Calu3 (cell line): ENCODE data around the gene TBC1D1. TPM values are rescaled to one million over a fixed set of nuclear protein-coding genes. Genes with fewer than 3 reads are reported as not detected.

Experiments used
- BruUV-seq: library from RNA; stranded (reverse); fragments of 400-500 nt; replicated peaks from 2 replicates; lab custom pipeline; 2021; lab: Mats Ljungman, UMichigan
- CTCF ChIA-PET: fragments of 300-600 bp; sonication (Branson Sonifier 250); formaldehyde crosslinking; loops from one replicate; lab custom pipeline; 2022; ENCODE audit warnings: antibody characterized with exemption; lab: Charles Lee
- DNase-seq: peaks from one replicate; pipeline ENCODE4 v3.0.0; 2022
- H3K27ac Mint-ChIP-seq: one replicate; pipeline ENCODE4 v1.8.0; 2022; ENCODE audit warnings: mixed read lengths; ENCODE audit not compliant: unreplicated experiment
- H3K27me3 Mint-ChIP-seq: one replicate; pipeline ENCODE4 v1.8.0; 2022; ENCODE audit warnings: mixed read lengths; ENCODE audit not compliant: unreplicated experiment
- H3K36me3 Mint-ChIP-seq: one replicate; pipeline ENCODE4 v1.8.0; 2022; ENCODE audit warnings: mild to moderate bottlenecking, moderate library complexity, mixed read lengths; ENCODE audit not compliant: insufficient read depth, unreplicated experiment
- H3K4me1 Mint-ChIP-seq: one replicate; pipeline ENCODE4 v1.8.0; 2022; ENCODE audit warnings: mild to moderate bottlenecking, low read depth, mixed read lengths; ENCODE audit not compliant: unreplicated experiment
- H3K4me3 Mint-ChIP-seq: one replicate; pipeline ENCODE4 v1.8.0; 2022; ENCODE audit warnings: mild to moderate bottlenecking, low read depth, moderate library complexity, mixed read lengths; ENCODE audit not compliant: unreplicated experiment
- H3K9me3 Mint-ChIP-seq: one replicate; pipeline ENCODE4 v1.8.0; 2022; ENCODE audit warnings: low read depth, mixed read lengths; ENCODE audit not compliant: unreplicated experiment
- intact Hi-C: fragments of 100-400 bp; cut with micrococcal nuclease; formaldehyde crosslinking; loops from one replicate; pipeline ENCODE4 v1.10.0; 2022; ENCODE audit not compliant: unreplicated experiment
- total RNA-seq: library from RNA; stranded (reverse); gene quantifications from 2 replicates; pipeline ENCODE4 v1.2.3, GENCODE V29; 2022
- TF ChIP-seq, protein P1 (sequence below): fragments of 200-600 bp; IDR thresholded peaks from one replicate; pipeline ENCODE4 v1.8.0; 2022; ENCODE audit warnings: antibody characterized with exemption; ENCODE audit not compliant: unreplicated experiment

The TBC1D1 gene
- total RNA-seq, 1 experiment from 2014 or later: 39.8 TPM

DNA sequence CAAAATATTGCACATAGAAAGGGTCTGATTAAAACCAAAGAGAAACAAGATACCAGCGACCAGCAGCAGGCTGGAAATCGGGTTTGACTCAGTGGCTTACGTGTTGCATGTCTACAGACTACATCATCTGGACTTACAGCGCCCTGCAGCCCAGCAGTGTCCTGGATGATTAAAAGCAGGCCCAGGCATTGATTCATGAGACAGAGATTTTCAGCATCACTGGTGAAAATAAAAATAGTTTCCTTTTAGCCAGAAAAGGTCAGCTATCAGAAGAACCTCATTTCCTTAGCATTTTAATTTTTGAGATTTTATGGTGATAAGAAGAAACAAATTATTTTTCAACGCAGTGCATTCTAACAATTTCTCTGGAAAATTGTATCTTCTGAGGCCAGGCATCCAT lies 259.9 kb downstream of the TBC1D1 start:
- CTCF ChIA-PET: no interaction called here
- TF ChIP-seq, protein P1, sequence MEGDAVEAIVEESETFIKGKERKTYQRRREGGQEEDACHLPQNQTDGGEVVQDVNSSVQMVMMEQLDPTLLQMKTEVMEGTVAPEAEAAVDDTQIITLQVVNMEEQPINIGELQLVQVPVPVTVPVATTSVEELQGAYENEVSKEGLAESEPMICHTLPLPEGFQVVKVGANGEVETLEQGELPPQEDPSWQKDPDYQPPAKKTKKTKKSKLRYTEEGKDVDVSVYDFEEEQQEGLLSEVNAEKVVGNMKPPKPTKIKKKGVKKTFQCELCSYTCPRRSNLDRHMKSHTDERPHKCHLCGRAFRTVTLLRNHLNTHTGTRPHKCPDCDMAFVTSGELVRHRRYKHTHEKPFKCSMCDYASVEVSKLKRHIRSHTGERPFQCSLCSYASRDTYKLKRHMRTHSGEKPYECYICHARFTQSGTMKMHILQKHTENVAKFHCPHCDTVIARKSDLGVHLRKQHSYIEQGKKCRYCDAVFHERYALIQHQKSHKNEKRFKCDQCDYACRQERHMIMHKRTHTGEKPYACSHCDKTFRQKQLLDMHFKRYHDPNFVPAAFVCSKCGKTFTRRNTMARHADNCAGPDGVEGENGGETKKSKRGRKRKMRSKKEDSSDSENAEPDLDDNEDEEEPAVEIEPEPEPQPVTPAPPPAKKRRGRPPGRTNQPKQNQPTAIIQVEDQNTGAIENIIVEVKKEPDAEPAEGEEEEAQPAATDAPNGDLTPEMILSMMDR: no peak

DNA sequence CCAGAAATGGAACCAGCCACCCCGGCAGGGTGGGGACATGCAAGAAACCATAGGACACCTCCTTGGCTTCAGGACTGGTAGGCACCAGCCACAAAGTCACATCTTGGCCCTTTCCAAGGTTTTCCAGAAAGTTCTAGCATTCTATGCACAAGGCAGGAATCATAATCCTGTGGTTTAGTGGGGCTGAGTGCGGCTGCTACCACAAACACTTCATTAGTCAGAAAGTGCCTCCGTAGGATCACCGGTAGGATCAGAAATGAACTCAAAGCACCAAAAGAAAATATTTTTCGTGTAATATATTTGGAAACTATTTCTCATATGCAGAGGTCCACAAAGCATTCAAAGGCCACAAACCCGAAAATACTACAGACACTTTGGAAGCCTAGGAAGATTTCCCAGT lies 261.0 kb downstream of the TBC1D1 start:
- DNase-seq: no peak
- CTCF ChIA-PET: no interaction called here
- peaks cover 27% of the 10 kb centered on the region for H3K4me1 Mint-ChIP-seq
- H3K27ac Mint-ChIP-seq: no peak overlapping the region
- no peaks in the 10 kb centered on the region for H3K9me3 Mint-ChIP-seq
- no peaks in the 10 kb centered on the region for H3K36me3 Mint-ChIP-seq
- no peaks in the 10 kb centered on the region for H3K27me3 Mint-ChIP-seq
- BruUV-seq: no TSS peak
- TF ChIP-seq, protein P1: no peak
- no peak overlapping the region for H3K4me3 Mint-ChIP-seq
- intact Hi-C loops: no loop called here

More for the DNA sequence above, 259.9 kb downstream of the TBC1D1 start:
- H3K9me3 Mint-ChIP-seq: no peaks in the 10 kb centered on the region
- peaks cover 28% of the 10 kb centered on the region for H3K4me1 Mint-ChIP-seq
- intact Hi-C loops: no loop called here
- no peak overlapping the region for H3K27ac Mint-ChIP-seq
- DNase-seq: no peak
- no TSS peak for BruUV-seq
- H3K4me3 Mint-ChIP-seq: no peak overlapping the region
- no peaks in the 10 kb centered on the region for H3K27me3 Mint-ChIP-seq
- no peaks in the 10 kb centered on the region for H3K36me3 Mint-ChIP-seq

DNA sequence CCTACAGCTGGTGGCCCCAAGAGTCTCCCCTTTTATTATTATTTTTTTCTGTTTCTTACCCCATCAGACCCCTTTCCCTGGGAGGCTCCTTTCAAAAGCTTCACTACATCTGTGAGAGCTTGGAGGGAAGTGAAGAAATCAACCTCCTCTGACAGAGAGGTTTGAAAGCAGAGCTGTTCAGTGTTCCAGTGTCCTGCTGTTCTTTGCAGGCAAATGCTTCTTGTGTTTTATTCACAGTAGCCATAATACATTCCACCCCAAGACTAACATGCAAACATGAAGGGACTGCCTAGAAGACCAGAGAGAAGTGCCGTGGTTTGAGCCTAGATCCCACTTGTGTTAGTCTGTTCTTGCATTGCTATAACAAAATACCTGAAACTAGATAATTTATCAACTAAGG lies 261.4 kb downstream of the TBC1D1 start:
- no peak overlapping the region for H3K27ac Mint-ChIP-seq
- DNase-seq: no peak
- H3K4me3 Mint-ChIP-seq: no peak overlapping the region
- H3K4me1 Mint-ChIP-seq: peaks cover 25% of the 10 kb centered on the region
- no peaks in the 10 kb centered on the region for H3K9me3 Mint-ChIP-seq
- BruUV-seq: no TSS peak
- peaks cover 3% of the 10 kb centered on the region for H3K36me3 Mint-ChIP-seq
- no peaks in the 10 kb centered on the region for H3K27me3 Mint-ChIP-seq
- intact Hi-C loops: no loop called here
- CTCF ChIA-PET: no interaction called here
- TF ChIP-seq, protein P1: no peak

DNA sequence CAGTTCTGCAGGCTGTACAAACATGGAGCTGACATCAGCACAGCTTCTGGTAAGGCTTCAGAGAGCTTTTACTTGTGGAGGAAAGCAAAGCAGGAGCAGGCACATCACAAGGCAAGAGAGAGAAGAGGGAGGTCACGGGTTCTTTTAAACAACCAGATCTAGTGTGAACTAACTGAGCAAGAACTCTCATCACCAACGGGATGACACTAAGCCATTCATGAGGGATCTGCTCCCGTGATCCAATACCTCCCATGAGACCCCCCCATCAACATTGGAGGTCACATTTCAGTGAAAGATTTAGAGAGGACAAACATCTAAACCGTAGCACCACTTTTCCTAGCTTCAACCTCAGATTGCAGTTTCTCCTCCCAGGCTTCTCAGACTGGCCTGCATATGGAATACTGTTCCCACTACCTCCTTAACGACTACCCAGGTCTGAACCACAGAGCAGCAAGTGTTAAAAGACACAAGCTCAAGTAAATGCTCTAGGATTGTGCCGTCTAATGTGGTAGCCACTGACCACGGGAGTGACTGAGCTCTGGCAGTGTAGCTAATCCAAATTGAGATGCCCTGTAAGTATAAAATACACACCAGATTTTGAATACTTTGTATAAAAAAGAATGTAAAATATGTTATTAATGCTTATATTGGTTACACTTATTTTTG lies 262.0 kb downstream of the TBC1D1 start:
- no peaks in the 10 kb centered on the region for H3K27me3 Mint-ChIP-seq
- H3K4me1 Mint-ChIP-seq: peaks cover 25% of the 10 kb centered on the region
- DNase-seq: no peak
- H3K27ac Mint-ChIP-seq: no peak overlapping the region
- BruUV-seq: no TSS peak
- H3K36me3 Mint-ChIP-seq: peaks cover 6% of the 10 kb centered on the region
- CTCF ChIA-PET: no interaction called here
- TF ChIP-seq, protein P1: no peak
- no peaks in the 10 kb centered on the region for H3K9me3 Mint-ChIP-seq
- intact Hi-C loops: no loop called here
- no peak overlapping the region for H3K4me3 Mint-ChIP-seq
